ENCODE results near the gene CCNT2.

DNA sequence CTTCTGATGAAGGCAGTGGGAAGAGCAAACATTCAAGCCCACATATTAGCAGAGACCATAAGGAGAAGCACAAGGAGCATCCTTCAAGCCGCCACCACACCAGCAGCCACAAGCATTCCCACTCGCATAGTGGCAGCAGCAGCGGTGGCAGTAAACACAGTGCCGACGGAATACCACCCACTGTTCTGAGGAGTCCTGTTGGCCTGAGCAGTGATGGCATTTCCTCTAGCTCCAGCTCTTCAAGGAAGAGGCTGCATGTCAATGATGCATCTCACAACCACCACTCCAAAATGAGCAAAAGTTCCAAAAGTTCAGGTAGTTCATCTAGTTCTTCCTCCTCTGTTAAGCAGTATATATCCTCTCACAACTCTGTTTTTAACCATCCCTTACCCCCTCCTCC is 35.4 kb downstream of the CCNT2 start:
- TF ChIP-seq, protein P1, sequence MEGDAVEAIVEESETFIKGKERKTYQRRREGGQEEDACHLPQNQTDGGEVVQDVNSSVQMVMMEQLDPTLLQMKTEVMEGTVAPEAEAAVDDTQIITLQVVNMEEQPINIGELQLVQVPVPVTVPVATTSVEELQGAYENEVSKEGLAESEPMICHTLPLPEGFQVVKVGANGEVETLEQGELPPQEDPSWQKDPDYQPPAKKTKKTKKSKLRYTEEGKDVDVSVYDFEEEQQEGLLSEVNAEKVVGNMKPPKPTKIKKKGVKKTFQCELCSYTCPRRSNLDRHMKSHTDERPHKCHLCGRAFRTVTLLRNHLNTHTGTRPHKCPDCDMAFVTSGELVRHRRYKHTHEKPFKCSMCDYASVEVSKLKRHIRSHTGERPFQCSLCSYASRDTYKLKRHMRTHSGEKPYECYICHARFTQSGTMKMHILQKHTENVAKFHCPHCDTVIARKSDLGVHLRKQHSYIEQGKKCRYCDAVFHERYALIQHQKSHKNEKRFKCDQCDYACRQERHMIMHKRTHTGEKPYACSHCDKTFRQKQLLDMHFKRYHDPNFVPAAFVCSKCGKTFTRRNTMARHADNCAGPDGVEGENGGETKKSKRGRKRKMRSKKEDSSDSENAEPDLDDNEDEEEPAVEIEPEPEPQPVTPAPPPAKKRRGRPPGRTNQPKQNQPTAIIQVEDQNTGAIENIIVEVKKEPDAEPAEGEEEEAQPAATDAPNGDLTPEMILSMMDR (IDR thresholded peaks at IDR 0.05) = no peak
- TF ChIP-seq EZH2 (IDR thresholded peaks at IDR 0.05) (no peak), EZH2phosphoT487 (IDR thresholded peaks at IDR 0.05) (no peak)
